Pancreas (tissue), 10 donors: ENCODE measurements around the gene IRF2BP2. TPM values are rescaled to one million over a fixed set of nuclear protein-coding genes. Genes with fewer than 3 reads are reported as not detected.
A peak's percentile ranks its signal among the peaks of the same experiment; 100 is the strongest.
"Not testable (repeated sequence)": the region's sequence is repeated elsewhere in the genome, so short reads cannot be mapped to it uniquely, and the experiment has no call there.

ENCODE experiments used
- ATAC-seq, 4 donors: fragments of 200-7000 bp; cut with Tn5 transposase; one replicate each; pipeline versions ENCODE4 v1.8.0 to v1.9.1; 2020; ENCODE audit warnings: mild to moderate bottlenecking in 4 of 4, moderate library complexity in 4 of 4
- DNase-seq, 6 donors: peaks; one replicate each; pipeline ENCODE4 v3.0.0-alpha.2; 2020
- FAIRE-seq: peaks from 2 replicates; lab custom pipeline; 2012; peaks lifted over from hg19 to GRCh38; lab: Jason Lieb, UNC
- H3K27ac ChIP-seq, 4 donors: fragments of 200-600 bp; sonication (generic); 1 replicate in 3 of 4; 2 replicates in 1 of 4; pipeline versions ENCODE4 v1.5.0 to v1.8.0; 2020
- H3K27me3 ChIP-seq, 4 donors: fragments of 200-600 bp; one replicate each; pipeline ENCODE4 v1.8.0; 2021
- H3K36me3 ChIP-seq, 3 donors: fragments of 200-600 bp; sonication (generic) in 1 of 3; one replicate each; pipeline versions ENCODE4 v1.5.0 to v1.8.0; 2020 to 2021
- H3K4me1 ChIP-seq, 3 donors: fragments of 200-600 bp; one replicate each; pipeline ENCODE4 v1.8.0; 2021
- H3K4me3 ChIP-seq, 4 donors: fragments of 200-600 bp; sonication (generic) in 2 of 4; one replicate each; pipeline versions ENCODE4 v1.5.0 to v1.8.0; 2020 to 2021
- H3K9me3 ChIP-seq, 4 donors: fragments of 200-600 bp; one replicate each; pipeline ENCODE4 v1.8.0; 2021
- WGBS, 2 donors: extraction: QIAGEN DNeasy Blood & Tissue Kit; methylation state at CpG; one replicate each; pipeline ENCODE4 v1.1.7; 2013; 5-methylcytosine and 5-hydroxymethylcytosine counted together
- intact Hi-C, 3 donors: fragments of 100-400 bp; cut with DNase I; formaldehyde crosslinking; loops; one replicate each; pipeline versions ENCODE4 v1.11.1 to v1.14.2; 2022
- polyA plus RNA-seq, 2 donors: library from polyadenylated mRNA; stranded (reverse); fragments of 200-250 nt; gene quantifications; one replicate each; pipeline ENCODE4 v1.2.3, GENCODE V29; 2013
- total RNA-seq, 6 donors: library from RNA; stranded (reverse); fragmentation: NEBNext Ultra II Directional in 4 of 6; extraction: Animal tissue kit (Norgen Biotek cat#: 25700) in 4 of 6; gene quantifications; one replicate each; pipeline versions ENCODE4 v1.2.1 to v1.2.4, GENCODE V29; 2021 to 2023
- TF ChIP-seq, protein P1 (sequence below), 4 donors: fragments of 200-600 bp; sonication (generic) in 3 of 4; IDR thresholded peaks; one replicate each; pipeline versions ENCODE4 v1.5.0 to v1.8.0; 2021; ENCODE audit warnings: antibody characterized with exemption in 4 of 4
- donor health status: healthy with polysubstance abuse.
- donor health status: DM: no; HTN: no; CAD: no; lungs with moderate emphysema.
- donor health status: DM: no; HTN: no; CAD: no.
- donor health status: control.
- donor health status: control.
- donor health status: Bipolar disorder and iron deficiency.
- donor health status: DM: yes; HTN: yes; CAD: no.
- donor health status: DM: no; HTN: no; CAD: no.
- donor health status: DM: no; HTN: no; CAD: no.
- donor health status: DM: yes; HTN: yes; CAD: no.

The IRF2BP2 gene
- total and polyA plus RNA-seq, 8 donors, result 47.0 to 95.6 (median 57.7) TPM

DNA sequence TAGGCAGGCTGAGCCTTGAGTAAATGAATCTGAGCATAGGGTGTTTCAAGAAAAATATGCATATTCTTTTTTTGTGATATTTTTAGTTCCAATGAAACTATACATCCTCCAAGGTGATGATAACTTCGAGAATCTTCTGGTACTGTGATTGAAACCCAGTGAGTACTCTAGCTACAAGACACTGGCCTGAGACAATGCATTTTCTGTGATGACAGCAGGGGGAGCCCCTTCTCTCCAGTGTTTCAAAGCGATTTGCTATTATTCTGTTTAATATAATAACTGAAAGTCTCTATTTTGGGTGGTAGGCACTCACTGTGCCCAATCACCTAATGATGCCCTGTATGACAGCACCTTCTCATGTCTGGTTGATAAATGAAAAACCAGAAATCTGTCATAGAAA is 12.1 kb downstream of the IRF2BP2 start:
- no peak for FAIRE-seq
- 29 to 42% methylated on average over 2 of the region's 2 CpGs for WGBS, 2 donors
- no peak overlapping the region for H3K27ac ChIP-seq
- ATAC-seq, result no peak
- no peaks in the 10 kb centered on the region for H3K27me3 ChIP-seq
- intact Hi-C loops, result loop anchor here in 2 of 3 donors (5.0 to 10.0 kb wide), 2 partner anchors 53 to 91 kb away; no protein-coding TSS in a partner anchor
- TF ChIP-seq, protein P1, sequence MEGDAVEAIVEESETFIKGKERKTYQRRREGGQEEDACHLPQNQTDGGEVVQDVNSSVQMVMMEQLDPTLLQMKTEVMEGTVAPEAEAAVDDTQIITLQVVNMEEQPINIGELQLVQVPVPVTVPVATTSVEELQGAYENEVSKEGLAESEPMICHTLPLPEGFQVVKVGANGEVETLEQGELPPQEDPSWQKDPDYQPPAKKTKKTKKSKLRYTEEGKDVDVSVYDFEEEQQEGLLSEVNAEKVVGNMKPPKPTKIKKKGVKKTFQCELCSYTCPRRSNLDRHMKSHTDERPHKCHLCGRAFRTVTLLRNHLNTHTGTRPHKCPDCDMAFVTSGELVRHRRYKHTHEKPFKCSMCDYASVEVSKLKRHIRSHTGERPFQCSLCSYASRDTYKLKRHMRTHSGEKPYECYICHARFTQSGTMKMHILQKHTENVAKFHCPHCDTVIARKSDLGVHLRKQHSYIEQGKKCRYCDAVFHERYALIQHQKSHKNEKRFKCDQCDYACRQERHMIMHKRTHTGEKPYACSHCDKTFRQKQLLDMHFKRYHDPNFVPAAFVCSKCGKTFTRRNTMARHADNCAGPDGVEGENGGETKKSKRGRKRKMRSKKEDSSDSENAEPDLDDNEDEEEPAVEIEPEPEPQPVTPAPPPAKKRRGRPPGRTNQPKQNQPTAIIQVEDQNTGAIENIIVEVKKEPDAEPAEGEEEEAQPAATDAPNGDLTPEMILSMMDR (IDR thresholded peaks at IDR 0.05), result peak; percentile 15 to 44 (median 19)
- H3K4me1 ChIP-seq, result peaks cover 30 to 34% (median 32%) of the 10 kb centered on the region in 3 donors
- peaks cover 0 to 6% (median 0%) of the 10 kb centered on the region in 3 donors for H3K36me3 ChIP-seq
- H3K4me3 ChIP-seq, result no peak overlapping the region
- DNase-seq, result peak in 2 of 6 donors; percentile 44 to 50
- H3K9me3 ChIP-seq, result no peaks in the 10 kb centered on the region

DNA sequence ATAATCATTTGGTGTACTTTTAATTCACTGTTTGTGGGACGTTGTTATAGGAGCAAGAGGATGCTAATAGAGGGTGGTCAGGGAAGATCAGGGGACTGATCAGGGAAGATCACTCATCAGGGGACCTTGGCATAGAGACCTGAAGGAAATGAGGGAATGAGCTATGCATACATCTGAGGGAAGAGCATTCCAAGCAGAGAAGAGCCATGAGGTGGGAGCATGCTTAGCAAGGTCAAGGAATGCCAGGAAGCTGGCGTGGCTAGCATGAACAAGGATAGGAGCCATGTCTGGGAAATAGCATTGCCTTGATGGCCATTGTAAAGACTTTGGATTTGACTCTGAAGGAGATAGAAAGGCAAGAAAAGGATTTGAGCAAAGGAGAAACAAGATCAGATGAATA is 14.1 kb downstream of the IRF2BP2 start:
- TF ChIP-seq, protein P1 (IDR thresholded peaks at IDR 0.05), result no peak
- 82 to 93% methylated on average over 2 of the region's 2 CpGs for WGBS, 2 donors
- Histone ChIP-seq H3K27ac (no peak overlapping the region), H3K4me1 (peaks cover 12 to 15% (median 13%) of the 10 kb centered on the region in 3 donors), H3K27me3 (no peaks in the 10 kb centered on the region), H3K36me3 (no peaks in the 10 kb centered on the region), H3K9me3 (no peaks in the 10 kb centered on the region), H3K4me3 (no peak overlapping the region)
- intact Hi-C loops, result loop anchor here in 2 of 3 donors (5.0 to 10.0 kb wide), 2 partner anchors 51 to 89 kb away; no protein-coding TSS in a partner anchor
- ATAC-seq (no peak), FAIRE-seq (no peak), DNase-seq (no peak)

DNA sequence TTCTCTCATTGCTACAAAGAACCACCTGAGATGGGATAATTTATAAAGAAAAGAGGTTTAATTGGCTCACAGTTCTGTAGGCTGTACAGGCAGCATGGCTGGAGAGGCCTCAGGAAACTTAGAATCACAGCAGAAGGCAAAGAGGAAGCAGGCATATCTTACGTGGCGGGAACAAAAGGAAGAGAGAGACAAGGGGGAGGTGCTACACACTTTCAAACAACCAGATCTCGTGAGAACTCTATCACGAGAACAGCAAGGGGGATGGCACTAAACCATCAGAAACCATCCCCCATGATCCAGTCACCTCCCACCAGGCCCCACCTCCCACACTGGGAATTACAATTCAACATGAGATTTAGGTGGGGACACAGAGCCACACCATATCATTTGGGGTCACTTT is 15.4 kb downstream of the IRF2BP2 start:
- WGBS, 2 donors, result 90 to 97% methylated on average over 4 of the region's 4 CpGs
- DNase-seq, FAIRE-seq, H3K27me3 ChIP-seq, H3K4me1 ChIP-seq, H3K4me3 ChIP-seq, H3K27ac ChIP-seq, ATAC-seq, H3K9me3 ChIP-seq, H3K36me3 ChIP-seq: not testable (repeated sequence)
- intact Hi-C loops, result loop anchor here in 1 of 3 donors (10.0 kb wide), 1 partner anchor 50 kb away; no protein-coding TSS in a partner anchor

- DNase-seq (no peak), FAIRE-seq (no peak), ATAC-seq (no peak)
- Histone ChIP-seq H3K27me3 (no peaks in the 10 kb centered on the region), H3K4me1 (peaks cover 5% of the 10 kb centered on the region in 3 donors), H3K9me3 (no peaks in the 10 kb centered on the region), H3K4me3 (no peak overlapping the region), H3K36me3 (no peaks in the 10 kb centered on the region), H3K27ac (no peak overlapping the region)
- 90 to 91% methylated on average over 6 of the region's 6 CpGs for WGBS, 2 donors
- TF ChIP-seq, protein P1 (IDR thresholded peaks at IDR 0.05), result no peak
- intact Hi-C loops, result loop anchor here in 1 of 3 donors (10.0 kb wide), 1 partner anchor 49 kb away; no protein-coding TSS in a partner anchor
Observed at GRCh38 chr1:234593771-234594504, 16.0 kb downstream of the IRF2BP2 start.

DNA sequence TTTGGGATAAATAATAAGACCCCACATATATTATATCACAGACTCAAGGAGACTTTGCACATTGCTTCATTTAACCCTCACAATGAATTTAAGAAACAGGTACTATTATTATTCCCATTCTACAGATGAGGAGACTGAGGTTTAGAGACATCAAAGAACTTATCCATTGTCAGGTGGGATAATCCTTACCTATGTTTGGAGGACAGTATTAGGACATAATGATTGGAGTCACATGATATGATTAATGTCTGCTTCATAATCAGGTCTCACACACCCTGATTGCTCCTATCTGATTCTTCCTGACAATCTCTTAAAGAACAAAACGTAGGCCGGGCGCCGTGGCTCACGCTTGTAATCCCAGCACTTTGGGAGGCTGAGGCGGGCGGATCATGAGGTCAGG is 16.9 kb downstream of the IRF2BP2 start:
- H3K36me3 ChIP-seq, result no peaks in the 10 kb centered on the region
- FAIRE-seq (no peak), ATAC-seq (no peak), DNase-seq (no peak)
- no peaks in the 10 kb centered on the region for H3K27me3 ChIP-seq
- H3K4me1 ChIP-seq, result no peaks in the 10 kb centered on the region
- TF ChIP-seq, protein P1 (IDR thresholded peaks at IDR 0.05), result no peak
- H3K4me3 ChIP-seq, result no peak overlapping the region
- 94% methylated on average over 7 of the region's 7 CpGs for WGBS, 2 donors
- H3K9me3 ChIP-seq, result no peaks in the 10 kb centered on the region
- no peak overlapping the region for H3K27ac ChIP-seq
- intact Hi-C loops, result loop anchor here in 1 of 3 donors (10.0 kb wide), 1 partner anchor 48 kb away; no protein-coding TSS in a partner anchor
